OCI-LY7 (cell line): Measurements from ENCODE around the gene HMG20B. TPM values are rescaled to one million over a fixed set of nuclear protein-coding genes. Genes with fewer than 3 reads are reported as not detected.
"Not testable (repeated sequence)": the region's sequence is repeated elsewhere in the genome, so short reads cannot be mapped to it uniquely, and the experiment has no call there.

Experiments used
- BruUV-seq: library from RNA; stranded (reverse); fragments of 400-500 nt; replicated peaks from 2 replicates; lab custom pipeline; 2021; lab: Mats Ljungman, UMichigan
- CTCF ChIA-PET: fragments of 300-600 bp; sonication (Branson Sonifier 250); formaldehyde crosslinking; loops from one replicate; lab custom pipeline; 2022; ENCODE audit warnings: antibody characterized with exemption; ENCODE audit not compliant: unreplicated experiment; lab: Charles Lee
- POLR2A ChIA-PET: fragments of 300-600 bp; sonication (Branson Sonifier 250); formaldehyde crosslinking; loops from one replicate; lab custom pipeline; 2022; ENCODE audit warnings: antibody characterized with exemption; lab: Charles Lee
- DNase-seq: peaks from one replicate; pipeline ENCODE4 v3.0.0-alpha.2; 2015; ENCODE audit warnings: low spot score
- H2AFZ ChIP-seq: fragments of 200-600 bp; sonication (generic), shearing (Covaris generic); 2 replicates; pipeline ENCODE4 v1.6.1; 2014; ENCODE audit warnings: mild to moderate bottlenecking, antibody characterized with exemption, low read length, moderate library complexity
- H3K27ac ChIP-seq: fragments of 200-600 bp; sonication (generic); 2 replicates; pipeline ENCODE4 v1.5.1; 2014; ENCODE audit warnings: mixed run types, low read depth, mild to moderate bottlenecking, moderate library complexity, low read length, inconsistent platforms; ENCODE audit not compliant: poor library complexity, severe bottlenecking
- H3K36me3 ChIP-seq: fragments of 200-600 bp; sonication (generic); 2 replicates; pipeline ENCODE4 v1.6.1; 2014; ENCODE audit warnings: mild to moderate bottlenecking, antibody characterized with exemption, low read length, moderate library complexity, mixed read lengths; ENCODE audit not compliant: insufficient read depth
- H3K4me1 ChIP-seq: fragments of 200-600 bp; sonication (generic); 2 replicates; pipeline ENCODE4 v1.5.1; 2014; ENCODE audit warnings: mild to moderate bottlenecking, low read length; ENCODE audit not compliant: insufficient read depth, poor library complexity, severe bottlenecking
- H3K4me2 ChIP-seq: fragments of 200-600 bp; sonication (generic); 2 replicates; pipeline ENCODE4 v1.6.1; 2014; ENCODE audit warnings: mild to moderate bottlenecking, low read length
- H3K4me3 ChIP-seq: fragments of 200-600 bp; sonication (generic); 2 replicates; pipeline ENCODE4 v1.5.1; 2014; ENCODE audit warnings: mild to moderate bottlenecking, low read depth, low read length; ENCODE audit not compliant: poor library complexity, severe bottlenecking
- H3K79me2 ChIP-seq: fragments of 200-600 bp; sonication (generic); 2 replicates; pipeline ENCODE4 v1.6.1; 2016; ENCODE audit warnings: low read depth, mild to moderate bottlenecking, low read length, moderate library complexity, mixed read lengths; ENCODE audit not compliant: insufficient read depth
- H3K9me2 ChIP-seq: fragments of 200-600 bp; sonication (generic); 2 replicates; pipeline ENCODE4 v1.6.1; 2016; ENCODE audit warnings: mild to moderate bottlenecking, low read length, mixed read lengths; ENCODE audit not compliant: insufficient read depth
- H3K9me3 ChIP-seq: fragments of 200-600 bp; sonication (generic); 2 replicates; pipeline ENCODE4 v1.6.1; 2014; ENCODE audit warnings: mild to moderate bottlenecking, mixed run types, low read length, mixed read lengths
- H4K20me1 ChIP-seq: fragments of 200-600 bp; sonication (generic); 2 replicates; pipeline ENCODE4 v1.6.1; 2014; ENCODE audit warnings: mild to moderate bottlenecking, antibody characterized with exemption, low read length, moderate library complexity, mixed read lengths; ENCODE audit not compliant: insufficient read depth
- intact Hi-C: fragments of 100-400 bp; cut with micrococcal nuclease; formaldehyde crosslinking; loops from one replicate; pipeline ENCODE4 v1.10.0; 2022; ENCODE audit not compliant: unreplicated experiment
- total RNA-seq, 2 experiments: library from RNA; depleted of rRNA in 1 of 2; stranded (reverse); fragments of >200 nt in 1 of 2; shearing (Covaris generic) in 1 of 2; gene quantifications; 2 replicates each; pipeline ENCODE4 v1.2.3, GENCODE V29; 2014 to 2022
- TF ChIP-seq, protein P1 (sequence below): fragments of 200-600 bp; sonication (generic); conservative IDR thresholded peaks from 2 replicates; pipeline ENCODE4 v1.5.1; 2014; ENCODE audit warnings: mild to moderate bottlenecking, antibody characterized with exemption, low read length, moderate library complexity, mixed read lengths

Gene HMG20B
- total RNA-seq, 2 experiments from 2014 or later = 91.0 to 119 TPM

DNA sequence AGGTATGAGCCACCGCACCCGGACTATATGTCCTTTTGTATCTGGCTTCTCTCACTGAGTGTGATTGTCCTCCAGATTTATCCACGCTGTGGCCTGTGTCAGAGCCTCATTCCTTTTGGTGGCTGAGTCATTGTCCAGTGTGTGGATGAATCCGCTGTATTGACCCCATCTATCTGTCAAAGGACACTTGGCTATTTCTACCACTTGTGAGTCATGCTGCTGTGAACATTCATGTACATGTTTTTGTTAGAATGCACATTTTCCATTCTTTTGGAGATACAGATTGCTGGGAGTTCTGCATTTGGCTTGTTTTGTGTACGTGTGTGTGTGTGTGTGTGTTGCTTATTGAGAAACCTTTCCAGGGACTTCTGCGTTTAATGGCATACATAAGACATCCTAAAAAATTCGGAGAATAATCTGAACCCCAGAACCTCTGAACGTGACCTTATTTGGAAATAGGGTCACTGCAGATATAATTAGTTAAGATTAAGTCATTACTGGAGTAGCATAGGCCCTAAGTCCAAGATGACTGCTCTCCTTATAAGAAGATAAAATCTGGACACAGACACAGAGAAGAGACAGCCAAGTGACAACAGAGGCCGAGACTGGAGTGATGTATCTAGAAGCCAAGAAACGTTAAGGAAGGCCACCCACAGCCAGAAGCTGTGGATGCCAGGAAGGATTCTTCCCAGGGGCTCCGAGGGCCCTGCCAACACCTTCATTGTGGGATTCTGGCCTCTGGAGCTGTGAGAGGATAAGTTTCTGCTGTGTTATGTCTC, 7.6 kb downstream of the HMG20B start:
- Histone ChIP-seq H3K27ac (no peak overlapping the region), H3K4me3 (no peak overlapping the region), H3K79me2 (no peaks in the 10 kb centered on the region), H3K9me3 (no peaks in the 10 kb centered on the region), H4K20me1 (no peaks in the 10 kb centered on the region), H3K36me3 (peaks cover 14% of the 10 kb centered on the region), H3K4me2 (no peak overlapping the region), H3K9me2 (no peaks in the 10 kb centered on the region), H3K4me1 (no peaks in the 10 kb centered on the region), H2AFZ (no peak overlapping the region)
- ChIA-PET CTCF (no interaction called here), POLR2A (no interaction called here)
- no TSS peak for BruUV-seq
- DNase-seq = no peak
- TF ChIP-seq, protein P1, sequence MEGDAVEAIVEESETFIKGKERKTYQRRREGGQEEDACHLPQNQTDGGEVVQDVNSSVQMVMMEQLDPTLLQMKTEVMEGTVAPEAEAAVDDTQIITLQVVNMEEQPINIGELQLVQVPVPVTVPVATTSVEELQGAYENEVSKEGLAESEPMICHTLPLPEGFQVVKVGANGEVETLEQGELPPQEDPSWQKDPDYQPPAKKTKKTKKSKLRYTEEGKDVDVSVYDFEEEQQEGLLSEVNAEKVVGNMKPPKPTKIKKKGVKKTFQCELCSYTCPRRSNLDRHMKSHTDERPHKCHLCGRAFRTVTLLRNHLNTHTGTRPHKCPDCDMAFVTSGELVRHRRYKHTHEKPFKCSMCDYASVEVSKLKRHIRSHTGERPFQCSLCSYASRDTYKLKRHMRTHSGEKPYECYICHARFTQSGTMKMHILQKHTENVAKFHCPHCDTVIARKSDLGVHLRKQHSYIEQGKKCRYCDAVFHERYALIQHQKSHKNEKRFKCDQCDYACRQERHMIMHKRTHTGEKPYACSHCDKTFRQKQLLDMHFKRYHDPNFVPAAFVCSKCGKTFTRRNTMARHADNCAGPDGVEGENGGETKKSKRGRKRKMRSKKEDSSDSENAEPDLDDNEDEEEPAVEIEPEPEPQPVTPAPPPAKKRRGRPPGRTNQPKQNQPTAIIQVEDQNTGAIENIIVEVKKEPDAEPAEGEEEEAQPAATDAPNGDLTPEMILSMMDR = no peak
- intact Hi-C loops = no loop called here

DNA sequence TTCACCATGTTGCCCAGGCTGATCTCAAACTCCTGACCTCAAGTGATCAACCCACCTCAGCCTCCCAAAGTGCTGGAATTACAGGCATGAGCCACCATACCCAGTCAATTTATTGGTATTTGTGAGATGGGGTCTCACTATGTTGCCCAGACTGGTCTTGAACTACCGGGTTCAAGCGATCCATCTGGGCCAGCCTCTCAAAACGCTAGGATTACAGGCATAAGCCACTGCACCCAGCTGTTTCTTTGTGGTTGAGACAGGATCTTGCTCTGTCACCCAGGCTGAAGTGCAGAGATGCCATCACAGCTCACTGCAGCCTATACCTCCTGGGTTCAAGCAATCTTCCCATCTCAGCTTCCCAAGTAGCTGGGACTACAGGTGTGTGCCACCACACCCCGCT, 9.0 kb downstream of the HMG20B start:
- H3K4me2 ChIP-seq, H3K9me3 ChIP-seq, H3K4me3 ChIP-seq, H3K4me1 ChIP-seq, H3K27ac ChIP-seq, H3K9me2 ChIP-seq, POLR2A ChIA-PET, H4K20me1 ChIP-seq, H2AFZ ChIP-seq, H3K36me3 ChIP-seq, H3K79me2 ChIP-seq, intact Hi-C loops, DNase-seq, BruUV-seq: not testable (repeated sequence)
- CTCF ChIA-PET = interaction anchor here (0.6 kb wide), 1 partner anchor 305 kb away, joined by 10 read pairs; no protein-coding TSS in a partner anchor

DNA sequence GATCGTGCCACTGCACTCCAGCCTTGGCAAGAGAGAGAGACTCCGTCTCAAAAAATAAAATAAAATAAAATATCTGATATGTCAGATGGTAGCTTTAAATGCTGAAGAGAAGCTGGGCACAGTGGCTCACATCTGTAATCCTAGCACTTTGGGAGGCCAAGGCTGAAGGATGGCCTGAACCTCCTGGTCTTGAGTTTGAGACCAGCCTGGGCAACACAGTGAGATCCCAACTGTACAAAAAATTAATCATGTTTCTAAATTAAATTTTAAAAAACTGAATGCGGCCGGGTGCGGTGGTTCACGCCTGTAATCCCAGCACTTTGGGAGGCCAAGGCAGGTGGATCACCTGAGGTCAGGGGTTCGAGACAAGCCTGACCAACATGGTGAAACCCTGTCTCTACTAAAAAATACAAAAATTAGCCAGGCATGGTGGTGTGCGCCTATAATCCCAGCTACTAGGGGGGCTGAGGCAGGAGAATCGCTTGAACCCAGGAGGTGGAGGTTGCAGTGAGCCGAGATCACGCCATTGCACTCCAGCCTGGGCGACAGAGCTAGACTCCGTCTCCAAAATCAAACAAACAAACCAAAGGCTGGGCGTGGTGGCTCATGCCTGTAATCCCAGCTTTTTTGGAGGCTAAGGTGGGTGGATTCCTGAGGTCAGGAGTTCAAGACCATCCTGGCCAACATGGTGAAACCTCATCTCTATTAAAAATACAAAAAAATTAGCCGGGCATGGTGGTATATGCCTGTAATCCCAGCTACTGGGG, 11.5 kb downstream of the HMG20B start:
- DNase-seq, H3K79me2 ChIP-seq, H3K36me3 ChIP-seq, H3K4me1 ChIP-seq, H3K4me2 ChIP-seq, H4K20me1 ChIP-seq, H3K9me3 ChIP-seq, intact Hi-C loops, H2AFZ ChIP-seq, POLR2A ChIA-PET, H3K27ac ChIP-seq, BruUV-seq, CTCF ChIA-PET, H3K4me3 ChIP-seq, H3K9me2 ChIP-seq: not testable (repeated sequence)
